Thymus (tissue), 11 donors: ENCODE results near the gene ORC5. TPM values are rescaled to one million over a fixed set of nuclear protein-coding genes. Genes with fewer than 3 reads are reported as not detected.
"Not testable (repeated sequence)": the region's sequence is repeated elsewhere in the genome, so short reads cannot be mapped to it uniquely, and the experiment has no call there.

Experiments
- DNase-seq, 9 donors: peaks; one replicate each; pipeline ENCODE4 v3.0.0-alpha.2; 2013; ENCODE audit warnings: low spot score in 9 of 9, low read depth in 6 of 9, missing footprints in 1 of 9
- H3K27ac ChIP-seq, 2 donors: one replicate each; pipeline ENCODE4 v1.5.1; 2013; ENCODE audit warnings: control low read depth in 1 of 2, low read depth in 1 of 2, low read length in 1 of 2, mild to moderate bottlenecking in 1 of 2, moderate library complexity in 1 of 2
- H3K27me3 ChIP-seq, 2 donors: one replicate each; pipeline ENCODE4 v1.5.1; 2013; ENCODE audit warnings: low read length in 1 of 2; ENCODE audit not compliant: control insufficient read depth in 2 of 2, insufficient read depth in 1 of 2
- H3K36me3 ChIP-seq, 2 donors: one replicate each; pipeline ENCODE4 v1.5.1; 2013; ENCODE audit warnings: low read length in 1 of 2, mild to moderate bottlenecking in 1 of 2, moderate library complexity in 1 of 2; ENCODE audit not compliant: control insufficient read depth in 2 of 2, insufficient read depth in 2 of 2
- H3K4me1 ChIP-seq, 2 donors: one replicate each; pipeline ENCODE4 v1.5.1; 2013; ENCODE audit warnings: low read length in 2 of 2; ENCODE audit not compliant: control insufficient read depth in 2 of 2, insufficient read depth in 2 of 2
- H3K4me3 ChIP-seq, 2 donors: one replicate each; pipeline ENCODE4 v1.5.1; 2013; ENCODE audit warnings: low read length in 2 of 2, control low read depth in 1 of 2, mild to moderate bottlenecking in 1 of 2
- H3K9me3 ChIP-seq, 2 donors: one replicate each; pipeline ENCODE4 v1.5.1; 2013; ENCODE audit warnings: low read length in 1 of 2, mild to moderate bottlenecking in 1 of 2; ENCODE audit not compliant: control insufficient read depth in 2 of 2, insufficient read depth in 1 of 2
- WGBS: extraction: QIAGEN DNeasy Blood & Tissue Kit; methylation state at CpG from one replicate; pipeline ENCODE4 v1.1.7; 2013; 5-methylcytosine and 5-hydroxymethylcytosine counted together
- polyA plus RNA-seq: library from polyadenylated mRNA; stranded (reverse); fragments of 200-250 nt; gene quantifications from one replicate; pipeline ENCODE4 v1.2.3, GENCODE V29; 2013
- total RNA-seq: library from RNA; stranded (reverse); fragments of 120-200 nt; gene quantifications from one replicate; pipeline ENCODE4 v1.2.4, GENCODE V29; 2013
- donor health status: healthy.

The ORC5 gene
- total and polyA plus RNA-seq, 2 donors = 13.4 to 23.0 TPM

GRCh38 chr7:104240401-104240800, 32.6 kb upstream of the ORC5 start:
- DNase-seq = no peak
- Histone ChIP-seq H3K4me3 (no peak overlapping the region), H3K27ac (no peak overlapping the region), H3K27me3 (no peaks in the 10 kb centered on the region), H3K36me3 (no peaks in the 10 kb centered on the region), H3K9me3 (no peaks in the 10 kb centered on the region), H3K4me1 (no peaks in the 10 kb centered on the region)
- WGBS = 84% methylated on average over 5 of the region's 5 CpGs

DNA sequence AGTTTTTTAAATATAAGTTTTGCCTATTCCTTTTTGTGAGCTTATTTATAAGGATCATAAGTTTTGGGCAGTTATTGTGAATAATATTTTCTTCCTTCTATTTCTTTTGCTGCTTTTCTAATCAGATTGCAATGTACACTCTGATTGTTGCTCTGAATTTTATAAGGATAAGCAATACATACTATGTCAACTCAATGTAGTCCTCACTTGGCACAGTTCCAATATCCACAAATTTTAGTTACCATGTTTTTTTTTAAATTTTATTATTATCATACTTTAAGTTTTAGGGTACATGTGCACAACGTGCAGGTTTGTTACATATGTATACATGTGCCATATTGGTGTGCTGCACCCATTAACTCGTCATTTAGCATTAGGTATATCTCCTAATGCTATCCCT, 27.2 kb upstream of the ORC5 start:
- H3K27me3 ChIP-seq = peaks cover 0 to 15% of the 10 kb centered on the region in 2 donors
- WGBS = 27% methylated on average over 2 of the region's 2 CpGs
- not testable (repeated sequence) for DNase-seq, H3K4me1 ChIP-seq, H3K9me3 ChIP-seq, H3K27ac ChIP-seq, H3K4me3 ChIP-seq, H3K36me3 ChIP-seq

GRCh38 chr7:104231054-104232046, 23.5 kb upstream of the ORC5 start:
- H3K4me1 ChIP-seq = no peaks in the 10 kb centered on the region
- peak in 3 of 9 donors; percentile 19 to 44 (median 40) for DNase-seq
- H3K27ac ChIP-seq = no peak overlapping the region
- 32% methylated on average over 29 of the region's 29 CpGs for WGBS
- H3K9me3 ChIP-seq = no peaks in the 10 kb centered on the region
- H3K4me3 ChIP-seq = no peak overlapping the region
- H3K27me3 ChIP-seq = peaks cover 0 to 15% of the 10 kb centered on the region in 2 donors
- no peaks in the 10 kb centered on the region for H3K36me3 ChIP-seq

DNA sequence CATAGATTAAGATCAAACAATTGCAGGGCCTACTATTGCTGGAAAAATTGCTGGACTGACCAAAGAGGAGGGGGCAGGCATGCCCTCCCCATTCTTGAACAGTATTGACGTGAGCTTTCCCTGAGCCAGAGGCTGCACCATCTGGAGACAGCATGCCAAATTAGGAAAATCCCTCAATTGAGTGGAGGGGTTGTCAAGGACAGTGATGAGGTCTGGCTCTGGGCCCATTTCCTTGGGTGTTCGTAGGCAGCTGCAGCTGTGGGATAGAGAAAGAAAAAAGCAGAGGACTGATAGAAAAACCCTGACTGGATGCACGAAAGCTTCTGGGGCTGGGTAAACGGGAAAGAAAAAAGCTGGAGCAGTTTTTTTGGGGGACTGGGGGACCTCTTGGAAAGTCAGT, 22.8 kb upstream of the ORC5 start:
- Histone ChIP-seq H3K27me3 (peaks cover 0 to 15% of the 10 kb centered on the region in 2 donors), H3K27ac (no peak overlapping the region), H3K4me3 (no peak overlapping the region), H3K9me3 (no peaks in the 10 kb centered on the region), H3K4me1 (no peaks in the 10 kb centered on the region), H3K36me3 (no peaks in the 10 kb centered on the region)
- WGBS = 56% methylated on average over 4 of the region's 4 CpGs
- DNase-seq = no peak

GRCh38 chr7:104228442-104228841, 20.6 kb upstream of the ORC5 start:
- DNase-seq = no peak
- 95% methylated on average over 2 of the region's 2 CpGs for WGBS
- H3K36me3 ChIP-seq = no peaks in the 10 kb centered on the region
- no peaks in the 10 kb centered on the region for H3K9me3 ChIP-seq
- H3K4me3 ChIP-seq = no peak overlapping the region
- peaks cover 0 to 15% of the 10 kb centered on the region in 2 donors for H3K27me3 ChIP-seq
- no peaks in the 10 kb centered on the region for H3K4me1 ChIP-seq
- no peak overlapping the region for H3K27ac ChIP-seq

GRCh38 chr7:104225451-104225850, 17.6 kb upstream of the ORC5 start:
- DNase-seq = no peak
- no peaks in the 10 kb centered on the region for H3K9me3 ChIP-seq
- H3K36me3 ChIP-seq = no peaks in the 10 kb centered on the region
- H3K27me3 ChIP-seq = peaks cover 0 to under 1% of the 10 kb centered on the region in 2 donors
- no peak overlapping the region for H3K27ac ChIP-seq
- no peaks in the 10 kb centered on the region for H3K4me1 ChIP-seq
- 87% methylated on average over 1 of the region's 1 CpG for WGBS
- no peak overlapping the region for H3K4me3 ChIP-seq

DNA sequence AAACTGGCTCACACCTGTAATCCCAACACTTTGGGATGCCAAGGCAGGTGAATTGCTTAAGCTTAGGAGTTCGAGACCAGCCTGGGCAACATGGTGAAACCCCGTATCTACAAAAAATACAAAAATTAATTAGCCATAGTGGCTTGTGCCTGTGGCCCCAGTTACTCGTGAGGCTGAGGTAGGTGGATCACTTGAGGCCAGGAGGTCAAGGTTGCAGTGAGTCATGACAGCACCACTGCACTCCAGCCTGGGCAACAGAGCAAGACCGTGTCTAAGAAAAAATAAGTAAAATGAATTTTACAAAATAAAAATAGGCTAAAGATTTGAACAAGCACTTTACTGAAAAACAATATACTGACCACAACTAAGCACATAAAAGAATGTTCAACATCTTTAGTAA, 9.8 kb upstream of the ORC5 start:
- 76% methylated on average over 4 of the region's 4 CpGs for WGBS
- H3K27me3 ChIP-seq = no peaks in the 10 kb centered on the region

GRCh38 chr7:104209063-104209462, 1.2 kb upstream of the ORC5 start:
- H3K27ac ChIP-seq = no peak overlapping the region
- DNase-seq = no peak
- 78% methylated on average over 4 of the region's 4 CpGs for WGBS
- no peaks in the 10 kb centered on the region for H3K36me3 ChIP-seq
- H3K27me3 ChIP-seq = no peaks in the 10 kb centered on the region
- H3K9me3 ChIP-seq = no peaks in the 10 kb centered on the region
- no peak overlapping the region for H3K4me3 ChIP-seq
- H3K4me1 ChIP-seq = peaks cover 6 to 7% of the 10 kb centered on the region in 2 donors

More for the DNA sequence above, 9.8 kb upstream of the ORC5 start:
- Histone ChIP-seq H3K36me3 (no peaks in the 10 kb centered on the region), H3K9me3 (no peaks in the 10 kb centered on the region), H3K4me1 (no peaks in the 10 kb centered on the region), H3K27ac (no peak overlapping the region), H3K4me3 (no peak overlapping the region)
- no peak for DNase-seq

GRCh38 chr7:104208421-104208780, 588 bp upstream of the ORC5 start:
- H3K4me3 ChIP-seq = peak overlapping the region; percentile 71 to 90
- H3K36me3 ChIP-seq = peaks cover under 1% of the 10 kb centered on the region in 2 donors
- peak overlapping the region; percentile 44 to 76 for H3K27ac ChIP-seq
- H3K4me1 ChIP-seq = peaks cover 6 to 7% of the 10 kb centered on the region in 2 donors
- DNase-seq = no peak
- WGBS = 36% methylated on average over 7 of the region's 7 CpGs
- no peaks in the 10 kb centered on the region for H3K9me3 ChIP-seq
- H3K27me3 ChIP-seq = no peaks in the 10 kb centered on the region
